ENCODE measurements around the gene ROMO1.

The ROMO1 gene

GRCh38 chr20:35732644-35732982, 33.4 kb downstream of the ROMO1 start:
- no peak for DNase-seq (ENCODE audit: low read depth)
- no peak for TF ChIP-seq CTCF (conservative IDR thresholded peaks at IDR 0.05; ENCODE audit: low read depth, low read length)
- no peak overlapping the region for H3K4me3 ChIP-seq (ENCODE audit: low read length)

GRCh38 chr20:35734374-35734773, 35.2 kb downstream of the ROMO1 start:
- no peak overlapping the region for H3K4me3 ChIP-seq (ENCODE audit: low read length)
- TF ChIP-seq CTCF (conservative IDR thresholded peaks at IDR 0.05; ENCODE audit: low read depth, low read length): no peak
- no peak for DNase-seq (ENCODE audit: low read depth)

GRCh38 chr20:35734777-35735649, 35.8 kb downstream of the ROMO1 start:
- TF ChIP-seq CTCF (conservative IDR thresholded peaks at IDR 0.05; ENCODE audit: low read depth, low read length): no peak
- no peak for DNase-seq (ENCODE audit: low read depth)
- H3K4me3 ChIP-seq (ENCODE audit: low read length): no peak overlapping the region

DNA sequence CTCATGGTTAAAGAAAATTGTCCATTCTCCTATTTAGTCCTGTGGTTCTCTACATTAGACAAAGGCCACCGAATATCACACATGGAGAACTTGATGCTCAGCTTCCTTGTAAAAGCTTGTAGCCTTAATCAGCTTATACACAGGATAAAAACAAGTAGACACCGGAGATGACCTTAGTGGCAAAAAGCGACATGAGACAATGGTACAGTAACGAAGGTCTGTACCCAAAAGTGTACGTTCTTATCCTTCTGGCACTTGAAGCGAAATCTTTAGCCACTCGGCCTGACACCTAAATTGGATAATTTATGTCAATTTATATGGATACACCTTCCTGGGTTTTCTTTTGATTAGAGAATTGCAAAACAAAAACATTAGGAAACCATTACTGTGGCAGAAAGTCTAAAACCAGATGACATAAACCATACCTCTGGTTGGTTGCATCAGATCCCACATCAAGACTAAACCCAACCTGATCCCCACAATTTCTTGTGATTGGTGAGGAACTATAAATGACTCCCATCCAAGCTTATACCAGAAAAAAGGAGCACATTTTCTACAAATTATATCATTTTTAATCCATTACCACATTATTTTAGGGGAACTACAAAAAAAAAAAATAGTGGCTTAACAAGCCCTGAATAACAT, 36.7 kb downstream of the ROMO1 start:
- TF ChIP-seq CTCF (conservative IDR thresholded peaks at IDR 0.05; ENCODE audit: low read depth, low read length): no peak
- no peak for DNase-seq (ENCODE audit: low read depth)
- H3K4me3 ChIP-seq (ENCODE audit: low read length): peak overlapping the region; percentile 3

- DNase-seq (ENCODE audit: low read depth): no peak
- no peak overlapping the region for H3K4me3 ChIP-seq (ENCODE audit: low read length)
- no peak for TF ChIP-seq CTCF (conservative IDR thresholded peaks at IDR 0.05; ENCODE audit: low read depth, low read length)
Observed at GRCh38 chr20:35737865-35738333, 38.7 kb downstream of the ROMO1 start.

DNA sequence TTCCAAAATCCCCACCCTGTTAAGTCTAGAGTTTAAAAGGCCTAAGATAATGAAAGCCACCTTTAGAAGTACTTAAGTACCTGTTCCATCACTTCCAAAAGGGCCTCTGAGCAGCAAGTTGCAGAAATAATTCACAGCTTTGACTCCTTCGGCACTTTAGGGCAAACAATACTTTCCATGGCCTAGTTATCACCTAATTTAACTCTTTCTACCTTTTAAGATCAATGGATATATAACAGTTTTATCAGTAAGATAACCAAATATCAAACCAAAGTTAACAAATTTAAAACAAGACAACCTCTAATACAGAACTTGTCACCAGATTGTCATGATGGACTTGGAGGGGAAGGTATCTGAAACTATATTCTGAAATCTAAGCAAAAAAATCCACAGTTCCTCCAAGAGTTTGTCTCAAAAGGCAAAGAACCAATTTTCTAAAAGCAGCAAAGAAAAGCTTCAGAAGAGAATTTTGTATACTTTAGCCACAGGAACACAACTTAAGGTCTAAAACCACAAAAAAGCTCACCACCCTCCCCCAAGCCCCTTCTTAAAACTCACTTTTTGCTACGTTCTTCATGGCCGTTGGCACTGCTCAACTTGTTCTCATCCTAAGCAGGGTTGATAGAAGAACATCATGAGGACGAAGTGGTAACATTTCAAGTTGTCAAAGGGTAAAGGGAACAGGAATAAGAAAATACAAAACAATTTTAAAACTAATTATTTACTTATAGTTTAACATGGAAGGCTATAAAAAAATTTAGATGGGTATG, 39.4 kb downstream of the ROMO1 start:
- no peak for TF ChIP-seq CTCF (conservative IDR thresholded peaks at IDR 0.05; ENCODE audit: low read depth, low read length)
- no peak overlapping the region for H3K4me3 ChIP-seq (ENCODE audit: low read length)
- no peak for DNase-seq (ENCODE audit: low read depth)
